T1000 (cell line): ENCODE measurements around the gene APBA2.

ENCODE experiments used
- DNase-seq: peaks from one replicate; lab custom pipeline; 2025; ENCODE audit warnings: mixed read lengths; lab: John Stamatoyannopoulos, UW

APBA2 gene

DNA sequence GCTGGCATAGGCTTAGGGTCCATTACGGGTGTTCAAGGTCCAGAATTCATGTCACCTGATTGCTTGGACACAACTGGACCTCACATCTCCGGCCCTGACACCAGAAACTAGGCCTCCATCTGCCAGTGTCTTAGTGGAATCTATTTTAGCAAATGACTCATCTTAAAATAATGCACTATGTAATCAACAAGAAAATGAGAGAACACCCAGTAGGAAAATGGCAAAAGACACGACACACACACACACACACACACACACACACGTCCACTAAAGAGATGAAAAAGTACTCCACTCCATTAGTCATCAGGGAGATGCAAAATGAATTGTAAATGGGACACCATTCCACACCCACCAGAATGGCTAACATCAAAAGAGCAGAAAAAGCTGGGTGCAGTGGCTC is 11.2 kb downstream of the APBA2 start:
- no peak for DNase-seq

DNA sequence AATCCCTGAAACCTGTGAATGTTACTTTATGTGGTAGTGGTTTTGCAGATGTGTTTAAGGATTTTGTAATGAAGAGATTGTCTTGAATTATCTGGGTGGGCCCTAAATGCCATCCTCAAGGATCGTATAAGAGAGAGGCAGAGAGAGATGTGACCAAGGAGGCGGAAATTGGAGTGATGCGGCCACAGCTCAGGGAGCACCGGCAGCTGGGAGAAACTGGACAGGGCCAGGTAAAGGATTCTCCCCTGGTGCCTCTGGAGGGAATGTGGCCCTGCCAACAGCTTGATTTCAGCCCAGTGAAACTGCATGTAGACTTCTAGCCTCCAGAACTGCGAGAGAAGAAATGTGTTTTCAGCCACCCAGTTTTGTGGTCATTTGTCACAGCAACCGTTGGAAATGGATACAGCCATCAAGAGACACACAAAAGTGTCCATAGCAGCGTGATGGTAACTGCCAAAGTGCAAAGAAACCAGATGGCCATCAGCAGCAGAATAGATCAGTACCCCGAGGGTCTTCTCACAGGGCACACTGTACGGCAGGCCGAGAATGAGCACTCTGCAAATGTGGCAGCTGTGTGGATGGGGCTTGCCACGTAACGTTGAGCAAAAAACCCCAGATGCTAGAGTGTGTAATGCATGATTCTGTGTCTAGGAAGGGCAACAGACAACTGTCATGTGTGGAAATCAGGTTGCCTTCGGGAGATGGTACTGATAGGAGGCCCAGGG is 12.2 kb downstream of the APBA2 start:
- DNase-seq = no peak

DNA sequence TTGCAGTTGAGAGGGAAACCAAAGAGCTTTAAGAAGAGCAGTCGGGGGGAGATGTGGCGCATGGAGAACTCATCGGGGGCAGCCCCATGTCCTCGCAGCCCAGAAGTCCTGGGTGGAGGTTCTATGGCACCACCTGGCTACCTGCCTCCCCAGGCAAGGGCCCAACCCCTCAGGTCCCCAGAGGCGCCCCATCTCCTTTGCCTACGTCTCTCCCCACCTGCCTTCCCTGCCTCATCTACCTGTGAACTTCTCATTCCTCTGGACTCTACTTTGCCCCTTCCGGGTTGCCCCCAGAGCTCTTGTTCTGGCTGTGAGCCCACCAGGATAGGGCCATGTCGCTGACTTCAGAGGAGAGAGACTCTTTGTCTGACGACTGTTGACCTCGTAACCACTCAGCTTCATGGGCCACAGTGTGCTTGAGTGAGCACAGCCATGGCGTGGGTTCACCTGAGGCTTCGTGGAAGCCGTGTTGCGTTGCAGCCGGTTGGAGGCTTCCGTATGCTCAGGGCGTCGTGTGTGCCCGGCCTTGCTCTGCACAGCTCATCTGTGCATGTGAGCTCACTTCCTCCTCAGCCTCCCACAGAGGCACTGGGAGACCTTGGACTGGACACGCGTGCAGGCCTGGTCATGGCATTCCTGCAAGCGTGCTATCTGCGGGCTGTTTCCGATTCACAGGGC is 13.4 kb downstream of the APBA2 start:
- no peak for DNase-seq

GRCh38 chr15:28900041-28900891 is 14.5 kb downstream of the APBA2 start:
- DNase-seq = no peak

DNA sequence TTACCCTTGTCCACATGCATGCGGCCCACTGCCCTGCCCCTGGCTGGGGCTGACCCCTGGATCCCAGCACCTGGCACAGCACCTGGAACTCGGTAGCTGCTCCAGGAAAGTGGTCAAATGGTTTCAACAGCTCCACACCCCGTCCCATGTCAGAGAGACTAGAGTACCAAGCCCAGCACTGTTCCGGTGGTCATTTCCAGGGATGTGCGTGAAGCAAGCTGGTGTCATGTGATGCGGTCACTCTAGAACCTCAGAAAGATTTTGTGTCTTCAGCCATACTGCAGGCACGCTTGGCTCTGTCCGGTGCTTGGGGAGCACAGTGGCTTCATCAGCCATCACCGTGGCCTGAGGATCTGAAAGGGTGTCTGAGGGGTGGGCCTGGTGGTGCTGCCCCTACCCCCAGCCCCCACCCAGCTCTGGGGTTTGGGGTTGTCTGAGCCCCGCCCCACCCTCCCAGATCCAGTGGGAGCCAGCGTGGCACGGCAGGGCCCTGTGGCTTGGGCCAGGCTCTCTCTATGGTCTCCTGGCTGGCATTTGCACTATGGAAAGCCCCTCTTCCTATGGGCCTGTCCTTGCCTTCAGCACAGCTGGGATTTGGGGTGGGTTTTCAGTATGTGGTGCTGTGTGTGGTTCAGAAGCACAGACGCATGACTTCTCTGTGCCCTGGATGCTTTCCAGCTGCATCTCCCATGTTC is 15.3 kb downstream of the APBA2 start:
- no peak for DNase-seq

- DNase-seq = no peak
Observed at GRCh38 chr15:28901587-28901980, 15.8 kb downstream of the APBA2 start.

DNA sequence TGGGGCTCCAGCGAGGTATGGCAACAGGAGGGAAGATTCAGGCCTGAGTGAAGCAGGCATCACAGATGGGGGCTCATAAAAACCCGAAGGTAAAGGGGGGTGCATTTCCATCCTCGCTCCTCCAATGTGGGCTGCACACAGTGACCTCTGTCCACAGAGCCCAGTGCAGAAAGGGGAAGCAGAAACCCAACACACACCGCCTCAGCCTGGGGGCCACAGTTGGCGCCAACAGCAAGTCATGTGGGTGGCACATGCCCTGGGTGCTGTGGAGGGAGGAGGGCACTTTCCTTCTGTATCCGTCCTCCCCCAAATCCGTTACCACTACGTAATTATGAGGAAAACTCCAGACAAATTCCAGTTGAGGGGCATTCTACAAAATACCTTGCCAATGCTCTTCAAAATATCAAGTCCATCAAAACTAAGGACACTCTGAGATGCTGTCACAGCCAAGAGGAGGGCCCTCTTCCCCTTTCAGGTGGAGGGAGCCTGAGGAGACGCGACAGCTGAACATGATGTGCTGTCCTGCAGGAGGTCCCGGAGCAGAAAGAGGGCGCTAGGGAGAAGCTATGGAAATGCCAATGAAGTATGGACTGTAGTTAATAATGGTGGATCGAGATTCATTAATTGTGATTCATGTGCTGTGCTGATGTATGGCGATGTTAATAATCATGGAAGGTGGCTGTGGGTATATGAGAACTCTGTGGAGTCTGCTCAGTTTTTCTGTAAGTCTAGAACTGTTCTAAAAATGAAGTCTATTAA is 16.4 kb downstream of the APBA2 start:
- no peak for DNase-seq

DNA sequence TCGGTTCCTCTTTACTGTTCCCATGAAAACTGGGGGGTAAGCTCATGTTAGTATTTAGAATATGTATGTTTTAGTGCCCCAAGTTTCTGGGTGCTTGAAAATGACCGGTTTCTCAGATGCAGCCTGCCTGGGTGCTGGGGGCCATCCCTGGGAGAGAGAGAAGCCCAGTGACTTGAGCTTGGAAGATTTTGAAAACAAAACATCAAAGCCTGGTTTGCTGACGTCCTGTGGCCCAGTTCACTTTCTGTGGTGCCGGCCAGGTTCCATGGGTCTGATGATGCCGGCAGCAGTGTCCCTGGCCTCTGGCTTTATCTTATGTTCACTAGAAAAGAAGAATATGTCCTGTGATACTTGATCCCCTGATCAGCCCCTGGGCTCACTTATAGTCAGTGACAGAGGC is 17.1 kb downstream of the APBA2 start:
- no peak for DNase-seq

DNA sequence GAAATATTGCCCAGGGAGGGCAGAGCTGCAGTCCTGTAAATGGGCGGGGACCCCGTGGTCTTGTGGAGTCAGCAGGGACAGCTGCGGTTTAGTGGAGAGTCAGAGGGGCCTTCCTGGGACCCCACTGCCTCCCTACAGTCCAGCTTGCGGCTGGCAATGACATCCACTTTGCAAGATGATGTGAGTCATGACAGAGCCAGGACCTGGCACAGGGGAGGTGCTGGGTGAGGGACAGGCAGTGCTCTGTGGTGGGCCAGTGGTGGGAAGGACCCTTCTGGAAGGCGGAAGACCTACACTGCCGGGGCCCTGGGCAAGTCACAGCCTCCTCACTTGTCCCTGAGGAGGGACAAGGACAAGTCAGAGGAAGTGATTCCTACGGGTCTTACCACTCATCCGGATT is 17.8 kb downstream of the APBA2 start:
- DNase-seq = no peak

- no peak for DNase-seq
Observed at GRCh38 chr15:28904003-28904402, 18.2 kb downstream of the APBA2 start.

DNA sequence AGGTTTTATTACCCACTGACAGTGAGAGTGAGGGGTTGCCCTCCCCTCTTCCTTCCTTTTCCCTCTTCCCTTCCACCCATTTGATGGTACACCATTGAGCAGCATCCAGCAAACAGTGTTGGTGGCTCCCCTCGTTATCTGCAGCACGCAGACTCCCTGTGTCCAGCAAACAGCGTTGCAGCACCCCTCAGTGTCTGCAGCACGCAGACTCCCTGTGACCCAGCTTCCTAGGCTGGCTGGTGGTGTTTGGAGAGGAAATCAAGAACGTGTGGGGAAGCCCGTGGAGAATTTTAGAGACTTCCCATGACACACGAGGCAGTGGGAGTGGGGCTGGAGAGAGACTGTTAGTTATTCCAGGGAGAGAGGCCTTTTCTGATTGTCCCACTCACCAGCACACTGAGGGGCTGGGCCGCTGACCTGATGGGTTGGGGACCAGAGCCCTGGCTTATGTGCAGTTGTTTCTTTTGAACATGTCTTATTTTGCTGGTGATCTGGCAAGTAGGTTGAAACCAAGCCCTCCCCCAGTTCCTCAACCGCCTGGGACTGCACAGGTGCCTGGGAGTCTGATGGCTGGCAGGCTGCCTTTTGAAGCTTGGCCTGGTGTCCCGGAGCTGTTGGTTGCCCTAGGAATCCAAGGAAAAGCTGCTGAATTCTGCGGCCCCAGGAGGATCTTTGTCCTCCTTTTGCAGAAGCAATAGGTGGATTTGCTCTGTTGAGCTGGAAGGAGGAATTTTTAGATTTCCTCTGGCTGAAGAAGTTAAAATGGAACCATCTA is 19.0 kb downstream of the APBA2 start:
- DNase-seq = no peak

DNA sequence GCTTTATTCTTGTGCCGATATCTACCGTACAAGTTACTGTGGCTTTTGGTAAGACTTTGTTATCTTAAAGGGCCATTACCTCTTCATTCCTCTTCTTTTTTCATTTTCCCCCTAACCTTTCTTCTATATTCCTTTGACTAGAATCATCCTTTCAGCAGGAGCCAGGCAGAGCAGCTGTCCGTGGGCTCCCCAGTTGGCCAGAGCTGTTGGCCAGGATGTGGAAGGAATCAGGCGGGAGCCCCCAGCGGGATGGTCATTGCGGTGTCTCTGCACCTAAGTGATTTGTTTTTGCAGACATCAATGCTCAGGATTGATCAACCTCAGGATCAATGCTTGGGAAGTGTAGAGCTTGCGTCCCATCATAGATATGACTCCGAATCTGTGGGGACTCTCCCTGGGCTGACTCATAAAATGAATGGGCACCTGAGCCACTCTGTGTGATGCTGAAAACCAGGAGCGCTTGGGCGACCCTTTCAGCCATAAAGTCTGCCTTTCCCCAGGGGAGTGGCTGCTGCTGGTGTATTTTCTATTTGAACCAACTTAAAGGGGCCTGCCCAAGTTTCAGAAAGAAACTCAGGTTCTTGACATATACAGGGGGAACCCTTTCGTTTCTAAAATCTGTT is 21.7 kb downstream of the APBA2 start:
- no peak for DNase-seq

GRCh38 chr15:28909958-28910500 is 24.3 kb downstream of the APBA2 start:
- no peak for DNase-seq

- no peak for DNase-seq
Observed at GRCh38 chr15:28911310-28911931, 25.6 kb downstream of the APBA2 start.

GRCh38 chr15:28912422-28912821 is 26.6 kb downstream of the APBA2 start:
- DNase-seq = no peak

- no peak for DNase-seq
Observed at GRCh38 chr15:28913171-28913765, 27.5 kb downstream of the APBA2 start.

DNA sequence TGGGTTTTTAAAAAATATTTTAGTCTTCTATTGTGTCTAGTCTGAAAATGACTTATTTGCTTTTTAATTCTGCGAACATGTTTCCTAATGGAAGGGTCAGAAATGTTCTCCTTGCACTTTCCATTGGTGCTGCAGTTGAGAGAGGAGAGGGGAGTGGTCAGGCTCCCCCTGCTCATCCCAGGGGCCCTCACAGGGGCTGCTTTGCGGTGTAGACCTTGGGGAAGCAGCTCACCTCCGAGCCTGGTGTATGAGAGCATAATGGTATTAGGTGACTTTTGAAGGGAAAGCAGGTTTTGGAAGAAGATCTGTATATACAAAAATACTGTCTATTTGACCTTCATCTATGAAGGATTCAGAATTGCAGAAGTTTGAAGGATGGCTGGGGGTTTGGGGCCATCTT is 28.3 kb downstream of the APBA2 start:
- no peak for DNase-seq

- DNase-seq = no peak
Observed at GRCh38 chr15:28914483-28915023, 28.8 kb downstream of the APBA2 start.
